SIG-M5 treated with dmso at 0.1 percent for 504 hours (cell line): ENCODE data around the gene CCDC178.

Source experiments
- DNase-seq: peaks from one replicate; lab custom pipeline; 2025; ENCODE audit not compliant: unreplicated experiment; lab: John Stamatoyannopoulos, UW

Gene CCDC178

DNA sequence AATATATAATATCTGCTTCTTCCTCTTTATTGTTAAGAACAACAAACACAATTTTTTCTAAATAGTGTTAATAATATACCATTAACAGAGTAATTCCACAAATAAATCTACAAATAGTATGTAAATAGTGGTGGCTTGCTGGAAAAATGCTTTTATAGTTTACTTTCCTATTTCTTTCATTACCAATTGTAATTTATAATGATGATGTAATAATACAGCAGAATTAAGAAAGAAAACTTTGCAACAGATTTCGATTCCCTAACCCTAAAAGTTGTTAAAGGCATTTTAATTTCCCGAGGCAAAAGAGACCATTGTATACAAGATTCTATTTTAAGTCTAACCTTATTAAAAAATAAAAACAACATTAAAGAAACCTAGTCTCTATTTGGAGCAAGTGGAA, 307.9 kb downstream of the CCDC178 start:
- DNase-seq: no peak

DNA sequence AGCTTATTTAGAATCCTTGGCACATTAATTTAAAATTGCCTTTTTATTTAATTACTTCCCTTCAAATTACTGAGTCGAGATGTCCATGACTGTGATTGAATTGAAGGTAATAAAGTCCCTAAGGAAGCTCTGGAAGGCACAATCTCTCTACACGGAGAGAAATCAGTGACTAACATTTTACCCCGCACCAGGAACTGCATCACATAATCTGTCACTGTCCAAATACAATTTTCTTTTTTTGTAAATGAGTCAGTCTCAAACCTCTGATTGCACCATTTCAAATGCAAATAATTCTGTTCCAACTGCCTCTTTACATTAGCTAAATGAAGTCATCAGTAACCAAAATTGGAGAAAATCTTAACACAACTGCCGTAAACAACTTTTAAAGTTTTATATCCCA, 311.9 kb downstream of the CCDC178 start:
- no peak for DNase-seq

DNA sequence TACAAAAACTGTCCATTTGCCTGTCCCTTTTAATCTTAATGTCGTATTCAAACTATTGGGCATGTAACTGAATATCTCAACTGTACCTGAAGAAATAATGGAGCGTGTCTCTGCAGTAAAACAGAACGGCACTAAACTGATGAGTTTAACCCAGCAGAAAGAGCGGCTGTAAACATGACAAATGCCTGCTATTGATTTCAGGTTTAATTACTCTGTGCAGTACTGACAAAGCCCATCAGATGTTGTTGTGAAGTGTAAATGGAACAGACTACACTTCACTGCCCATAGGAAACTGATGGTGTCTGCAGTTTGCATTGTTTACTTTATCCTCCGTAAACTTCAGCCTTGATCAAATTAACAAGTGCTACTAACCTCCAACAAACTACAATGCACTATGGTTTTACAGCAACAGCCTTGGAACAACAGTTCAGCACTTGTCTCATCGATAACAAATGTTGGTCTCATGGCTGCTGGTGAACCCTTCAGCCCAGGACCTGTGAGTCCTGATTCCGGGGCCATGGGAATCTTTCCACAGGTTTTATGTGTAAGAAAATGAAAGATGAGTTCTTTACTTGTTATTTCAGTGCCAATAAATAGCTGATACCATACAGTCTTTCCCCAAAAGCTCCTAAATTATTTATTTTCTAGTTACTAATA, 316.5 kb downstream of the CCDC178 start:
- no peak for DNase-seq

DNA sequence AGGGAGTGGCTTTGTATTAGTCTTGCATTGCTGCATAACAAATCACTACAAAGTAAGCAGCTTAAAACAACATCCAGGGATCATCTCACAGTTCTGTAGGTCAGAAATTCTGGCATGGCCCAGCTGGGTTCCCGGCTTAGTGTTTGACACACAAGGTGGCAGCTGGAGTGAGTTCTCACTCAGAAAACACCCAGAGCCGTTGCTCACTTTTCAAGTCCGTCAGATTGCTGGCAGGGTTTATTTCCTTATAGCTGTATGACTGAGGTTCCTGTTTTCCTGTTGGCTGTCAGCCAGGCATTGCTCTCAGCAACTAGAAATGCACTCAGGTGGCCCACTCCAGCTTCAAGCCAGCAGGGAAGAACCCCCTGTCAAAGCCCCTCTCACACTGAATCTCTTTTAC, 324.1 kb downstream of the CCDC178 start:
- no peak for DNase-seq

DNA sequence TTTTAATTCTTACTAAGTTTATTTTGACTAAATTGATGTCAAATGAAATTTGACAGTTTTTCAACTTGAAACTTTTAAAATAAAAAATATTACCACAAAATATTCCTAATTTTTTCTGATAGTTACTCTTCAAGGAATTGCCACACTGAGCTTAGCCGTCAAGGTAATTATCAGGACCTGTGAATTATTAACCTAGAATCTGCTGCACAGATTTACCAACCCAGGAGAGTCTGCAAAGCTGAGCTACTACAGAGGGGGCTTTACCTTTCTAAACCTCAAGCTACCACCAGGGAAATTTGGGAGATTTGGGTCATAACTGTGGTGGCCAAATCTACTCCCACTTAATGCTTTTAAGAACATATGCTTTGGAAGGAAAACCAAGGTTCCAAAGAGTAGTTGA, 324.6 kb downstream of the CCDC178 start:
- DNase-seq: no peak

DNA sequence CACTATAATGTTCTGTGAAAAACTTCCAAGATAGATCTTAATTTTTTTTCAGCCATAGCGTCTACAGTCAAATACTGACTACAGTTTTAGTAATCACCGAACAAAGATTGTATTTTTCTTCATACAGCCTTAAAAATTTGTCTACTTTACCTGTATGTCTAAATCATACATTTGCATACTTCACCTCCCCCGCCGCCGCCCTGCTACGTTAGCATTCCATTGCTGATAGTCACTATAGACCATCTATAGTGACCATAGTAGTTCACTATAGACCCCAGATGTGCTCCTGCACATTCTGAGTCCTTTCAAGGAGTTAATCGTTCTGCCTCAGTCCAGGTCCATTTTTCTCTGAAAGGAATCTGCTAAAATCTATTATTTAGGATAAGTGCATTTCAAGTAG, 325.0 kb downstream of the CCDC178 start:
- no peak for DNase-seq

DNA sequence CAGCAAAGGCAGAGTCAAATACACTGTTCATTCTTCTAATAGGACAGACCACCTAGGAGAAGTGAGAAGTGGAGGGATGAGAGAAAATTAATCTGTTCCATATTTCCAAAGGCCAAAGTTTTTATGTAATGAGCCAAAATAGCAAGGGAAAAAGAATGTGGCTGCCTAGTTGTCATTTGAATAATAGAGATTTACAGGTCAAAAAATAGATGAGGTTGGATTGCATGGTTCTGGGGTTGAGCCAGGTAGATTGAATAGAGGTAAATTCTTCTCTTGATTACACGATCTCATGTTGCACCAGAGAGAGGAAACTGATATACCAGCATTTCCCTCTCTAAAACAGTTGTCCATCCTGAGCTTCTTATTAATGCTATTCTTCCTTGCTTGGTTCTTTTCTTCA, 325.8 kb downstream of the CCDC178 start:
- DNase-seq: no peak

DNA sequence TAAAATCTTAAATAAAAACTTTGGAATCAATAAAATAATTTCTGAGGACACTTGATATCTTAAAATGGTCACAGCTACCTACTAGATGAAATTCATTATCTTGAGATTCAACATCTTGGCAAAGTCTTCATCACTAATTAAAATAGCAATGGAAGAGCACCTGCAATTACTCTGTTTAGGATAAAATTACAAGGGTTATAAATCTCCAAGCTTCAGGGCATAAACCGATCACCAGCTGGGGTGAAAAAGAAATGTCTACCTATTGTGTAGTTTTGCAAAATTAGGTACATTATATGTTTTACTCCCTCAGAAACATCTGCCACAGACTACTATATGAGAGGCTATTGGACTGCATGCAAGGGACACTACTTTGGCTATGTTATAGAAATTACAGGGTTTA, 327.1 kb downstream of the CCDC178 start:
- DNase-seq: no peak

DNA sequence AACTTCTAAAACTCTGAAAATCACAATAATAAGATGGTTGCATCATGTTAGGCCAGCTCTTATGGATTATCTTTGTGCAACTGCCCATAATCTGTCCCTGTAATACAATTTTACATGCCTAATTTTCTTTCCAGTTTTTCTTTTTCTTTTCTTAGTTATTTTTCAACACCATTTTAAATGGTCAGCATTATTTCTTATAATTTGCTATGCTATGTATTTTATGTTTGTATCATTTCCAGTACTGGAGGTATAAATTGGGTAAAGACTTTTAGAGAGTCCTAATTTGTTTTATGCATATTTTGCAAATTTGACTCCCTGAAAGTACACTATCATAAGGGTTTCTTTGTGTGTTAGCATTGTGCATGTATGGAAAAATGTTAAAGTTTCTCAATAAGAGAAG, 333.0 kb downstream of the CCDC178 start:
- DNase-seq: no peak

DNA sequence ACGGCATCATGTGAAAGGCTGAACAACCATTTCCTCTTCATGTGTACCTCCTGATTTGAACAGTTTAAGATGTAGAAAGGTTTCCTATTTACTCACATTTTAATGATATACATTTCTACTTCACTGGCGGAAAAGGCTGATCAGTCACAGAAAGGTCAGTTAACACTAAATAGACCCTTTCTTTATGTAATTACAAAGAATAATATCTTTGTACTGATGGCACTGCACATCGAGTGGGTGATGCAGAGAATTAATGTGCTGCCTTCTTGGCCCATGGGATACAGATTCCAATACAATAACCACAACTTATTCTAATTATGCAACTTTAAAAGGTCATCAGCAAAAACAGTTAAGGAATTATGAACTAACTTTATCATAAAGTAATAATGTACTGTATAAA, 339.2 kb downstream of the CCDC178 start:
- no peak for DNase-seq

DNA sequence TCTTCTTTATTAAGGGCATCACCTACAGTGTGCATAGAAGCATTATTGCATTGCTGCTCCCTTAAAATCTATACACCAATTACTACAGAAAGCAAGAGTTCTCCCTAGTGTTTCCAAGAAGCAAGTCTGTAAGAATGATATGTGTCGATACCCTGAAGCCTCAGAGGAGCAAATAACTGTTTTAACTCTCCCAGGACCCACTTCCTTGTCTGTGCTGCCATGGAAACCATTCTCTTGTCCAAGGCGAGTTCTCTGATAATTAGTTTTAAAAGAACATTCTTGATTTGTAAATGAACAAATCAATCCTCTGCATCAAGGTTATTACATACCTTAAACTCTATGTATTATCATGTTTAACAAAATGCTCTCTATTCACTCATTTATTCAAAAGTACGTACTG, 340.9 kb downstream of the CCDC178 start:
- DNase-seq: no peak

DNA sequence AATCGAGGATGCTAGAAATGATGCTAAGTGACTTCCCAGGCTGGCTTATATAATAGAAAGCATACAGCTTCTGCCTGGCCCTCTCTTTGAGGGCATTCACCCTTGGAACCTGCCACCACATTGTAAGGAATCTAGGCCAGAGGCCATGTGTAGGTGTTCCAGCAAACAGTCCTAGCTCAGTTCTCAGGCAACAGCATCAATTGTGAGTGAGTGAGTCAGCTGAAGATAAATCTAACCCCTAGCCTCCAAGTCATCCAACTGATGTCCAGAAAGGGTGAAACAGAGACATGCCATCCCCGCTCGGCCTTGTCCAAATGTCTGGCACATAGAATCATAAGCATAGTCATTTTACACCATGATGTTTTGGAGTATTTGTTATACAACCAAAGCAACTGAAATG, 343.4 kb downstream of the CCDC178 start:
- DNase-seq: no peak

DNA sequence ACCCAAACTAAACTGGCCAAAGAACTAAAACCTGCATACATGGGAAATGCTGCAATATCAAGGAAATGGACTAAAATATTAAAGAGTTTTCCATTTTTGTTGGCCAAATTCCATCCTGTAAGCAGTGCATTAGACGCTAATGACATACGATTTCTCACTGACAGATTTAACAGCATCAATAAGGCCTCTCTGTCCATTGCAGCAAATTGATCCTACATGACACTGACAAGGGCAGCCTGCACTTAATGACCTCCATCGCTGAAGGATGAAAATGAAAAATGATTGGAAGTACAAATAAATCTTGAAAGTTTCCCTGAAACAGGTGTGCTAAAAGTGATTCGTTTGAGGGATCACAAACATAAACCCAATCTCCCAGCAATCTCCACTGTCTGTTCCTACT, 350.1 kb downstream of the CCDC178 start:
- no peak for DNase-seq

DNA sequence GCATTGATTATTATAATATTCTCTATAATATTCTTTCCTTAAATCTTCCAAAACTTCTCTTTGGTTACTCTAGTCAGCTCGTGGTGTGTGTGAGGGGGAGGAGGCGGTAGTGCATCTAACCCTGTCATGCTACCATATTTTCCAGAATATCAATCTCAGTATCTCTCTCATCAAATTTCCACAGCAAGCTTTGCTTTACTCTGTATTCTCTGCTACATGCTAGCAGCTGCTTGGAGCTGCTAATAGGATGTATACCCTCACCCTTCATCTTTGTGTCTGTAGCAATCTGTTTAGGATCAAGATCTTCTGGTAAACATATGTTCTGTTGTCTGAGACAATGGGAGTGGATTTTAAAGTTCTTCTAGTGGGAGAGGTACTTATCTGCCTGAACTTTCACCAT, 363.9 kb downstream of the CCDC178 start:
- no peak for DNase-seq

DNA sequence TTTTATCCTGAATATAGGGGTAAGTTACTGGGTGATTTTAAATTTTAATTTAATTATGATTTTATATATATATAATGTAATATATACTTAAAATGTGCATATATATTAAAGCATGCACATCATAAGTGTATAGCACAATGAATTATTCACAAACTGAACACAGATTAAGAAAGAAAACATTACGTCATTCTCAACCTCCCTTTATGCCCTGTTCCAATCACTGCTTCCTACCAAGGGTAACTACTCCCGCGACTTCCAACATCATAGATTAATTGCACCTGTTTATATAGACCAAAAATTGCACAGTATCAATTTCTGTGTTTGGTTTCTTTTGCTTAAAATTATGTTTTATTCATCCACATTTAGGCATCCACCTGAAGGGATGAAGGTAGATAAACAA, 366.4 kb downstream of the CCDC178 start:
- DNase-seq: no peak

DNA sequence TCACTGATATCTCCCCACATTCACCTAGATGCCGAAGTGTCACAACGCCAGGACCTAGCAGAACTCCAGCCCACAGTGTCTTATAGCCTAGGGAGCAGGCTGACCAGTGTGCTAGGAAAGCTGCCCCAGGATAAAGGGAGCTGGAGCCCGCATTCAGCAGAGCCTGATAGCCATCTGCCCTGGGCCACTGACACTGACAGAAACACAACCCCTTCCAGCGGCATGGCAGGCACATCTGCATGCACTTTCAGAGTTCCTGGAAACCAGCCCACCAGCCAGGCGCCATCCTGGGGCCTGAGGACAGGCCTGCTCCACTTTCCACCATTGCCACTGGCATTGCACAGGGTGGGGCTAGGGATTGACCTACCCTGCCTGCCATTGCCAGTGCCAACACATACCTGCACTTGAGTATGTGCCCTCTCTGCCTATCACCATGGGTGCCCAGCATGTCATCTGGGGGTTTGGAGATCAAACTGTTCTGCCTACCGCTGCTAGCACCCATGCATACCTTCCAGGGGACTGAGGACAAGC, 377.6 kb downstream of the CCDC178 start:
- no peak for DNase-seq

DNA sequence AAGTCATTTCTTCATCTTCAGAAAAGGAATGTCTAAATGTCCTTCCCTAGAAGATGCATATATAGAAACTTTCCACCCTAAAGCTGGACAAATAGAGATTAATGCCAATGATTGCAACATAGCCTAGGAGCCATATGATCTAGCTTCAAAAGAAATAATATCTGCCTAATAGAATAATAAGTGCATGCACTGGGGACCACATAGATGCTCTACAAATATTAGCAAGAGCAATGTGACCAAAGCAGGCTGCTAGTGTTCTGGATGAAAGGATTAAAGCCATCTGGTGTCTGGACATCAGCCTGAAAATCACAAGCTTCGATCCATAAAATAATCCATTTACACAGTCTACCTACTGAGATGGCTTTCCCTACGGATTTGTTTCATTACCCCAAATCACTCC, 387.6 kb downstream of the CCDC178 start:
- no peak for DNase-seq

DNA sequence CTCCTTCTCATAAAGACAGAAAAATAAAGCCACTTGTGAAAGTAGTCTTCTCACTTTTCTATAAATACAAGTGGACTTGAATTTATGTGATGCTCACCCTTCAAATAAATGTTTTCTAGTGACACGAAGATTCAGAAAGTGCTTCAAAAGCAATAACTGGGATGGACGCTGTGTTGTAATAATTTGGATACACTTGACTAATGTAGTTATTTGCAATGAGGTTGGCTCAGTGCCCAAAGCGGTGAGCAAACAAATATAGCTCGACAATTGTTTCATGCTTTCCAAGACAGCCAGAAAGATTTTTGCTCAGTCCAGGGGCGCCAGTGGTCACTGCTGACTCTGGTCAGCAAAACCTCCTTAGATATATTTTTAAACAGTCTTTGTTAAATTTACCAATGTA, 389.1 kb downstream of the CCDC178 start:
- no peak for DNase-seq

DNA sequence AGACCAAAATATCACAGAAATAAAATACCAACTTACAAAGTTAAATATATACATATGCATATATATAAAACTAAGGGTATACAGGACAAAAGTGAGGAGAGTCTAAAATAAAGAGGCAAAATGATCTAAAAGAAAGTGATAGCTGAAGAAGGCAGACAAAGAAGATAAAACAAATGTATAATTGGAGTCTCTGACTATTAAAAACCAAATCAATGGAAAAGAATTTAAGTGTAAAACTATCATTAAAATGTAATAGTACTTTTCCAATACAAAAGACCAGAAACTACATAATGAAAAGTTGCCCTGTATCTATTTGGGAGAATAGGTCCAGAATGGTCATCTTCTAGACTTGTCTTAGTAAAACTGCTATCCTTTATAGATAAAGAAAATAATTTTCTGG, 400.3 kb downstream of the CCDC178 start:
- no peak for DNase-seq

DNA sequence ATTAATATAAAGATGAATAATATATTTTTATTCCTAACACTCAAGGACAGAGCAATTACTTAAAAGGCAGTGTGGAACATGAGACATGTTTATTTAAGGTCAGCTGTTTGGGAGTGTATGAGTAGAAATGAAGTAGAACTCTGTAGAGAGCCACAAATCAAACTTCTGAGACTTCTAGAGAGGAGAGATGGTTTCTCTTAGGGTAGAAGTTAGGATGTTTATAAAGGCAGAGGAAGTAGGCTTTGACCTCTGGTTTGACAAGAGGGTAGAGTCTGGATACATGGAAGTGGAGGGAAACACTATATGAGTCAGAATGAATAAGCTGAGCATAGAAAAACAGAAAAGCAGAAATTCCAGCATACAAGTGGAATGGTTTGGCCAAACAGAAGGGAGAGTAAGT, 405.6 kb downstream of the CCDC178 start:
- no peak for DNase-seq

DNA sequence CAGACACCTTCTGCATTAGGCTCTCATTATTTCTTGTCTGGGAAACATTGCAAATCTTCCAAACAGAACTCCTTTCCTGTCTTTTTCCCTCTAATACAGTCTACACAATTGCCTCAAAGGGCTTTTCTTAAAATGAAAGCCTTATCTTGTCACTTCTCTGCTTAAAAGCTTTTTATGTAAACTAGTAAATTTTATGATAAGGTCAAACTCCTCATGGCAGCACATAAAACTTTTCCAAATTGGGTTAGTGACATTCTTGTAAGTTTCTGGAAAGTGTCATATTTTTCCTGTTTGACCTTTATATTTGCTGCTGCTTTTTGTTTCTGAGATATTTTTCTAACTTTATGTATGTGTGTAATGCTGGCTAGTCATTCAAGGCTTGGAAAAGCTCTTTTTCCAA, 406.3 kb downstream of the CCDC178 start:
- DNase-seq: no peak

DNA sequence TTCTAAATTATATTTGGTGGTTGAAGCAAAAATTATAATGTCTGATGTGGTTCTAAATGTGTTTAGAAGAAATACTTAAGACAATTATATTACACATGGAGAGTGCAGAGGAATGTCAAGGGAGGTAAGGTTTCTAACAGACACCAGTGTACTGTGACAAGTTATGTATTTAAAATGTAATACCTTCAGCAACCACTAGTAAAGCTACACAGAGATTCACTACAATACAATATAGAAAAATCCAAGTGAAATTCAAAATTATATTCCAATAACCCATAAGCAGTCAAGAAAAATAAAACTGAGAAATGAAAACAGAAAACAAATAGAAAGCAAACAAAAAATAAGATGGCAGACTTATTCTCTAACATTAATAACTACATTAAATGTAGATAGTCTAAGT, 418.2 kb downstream of the CCDC178 start:
- DNase-seq: no peak

DNA sequence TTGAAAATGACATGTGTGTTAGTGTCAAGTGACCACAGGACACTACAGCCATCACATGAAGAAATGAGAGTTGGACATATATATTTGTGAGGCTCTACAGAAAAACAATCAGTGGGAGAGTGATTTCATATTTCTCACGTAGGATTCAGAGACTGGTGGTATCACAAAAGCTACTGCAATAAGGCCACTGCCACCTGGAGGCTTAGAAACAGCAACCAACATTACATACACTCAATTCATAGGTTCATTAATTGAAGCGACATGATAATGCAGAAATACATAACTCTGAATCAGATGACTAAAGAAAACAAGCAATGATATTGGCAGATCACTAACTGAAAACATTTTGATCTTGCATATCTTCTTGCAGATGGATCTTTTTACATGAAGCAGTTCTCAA, 419.6 kb downstream of the CCDC178 start:
- DNase-seq: no peak
